A549 (cell line): Measurements from ENCODE around the gene RNF123.

ENCODE experiments used
- CBX8 ChIP-seq: fragments of 200-600 bp; sonication (generic); IDR thresholded peaks from 2 replicates; pipeline ENCODE4 v1.6.1; 2016
- CTCF ChIP-seq: fragments of >200 bp; sonication (Bioruptor Twin); formaldehyde crosslinking; IDR thresholded peaks from 3 replicates; pipeline ENCODE4 v1.5.1; 2016
- EP300 ChIP-seq, 2 experiments: fragments of >200 bp; sonication (Bioruptor Twin); formaldehyde crosslinking; IDR thresholded peaks; 2 replicates in 1 of 2; 3 replicates in 1 of 2; pipeline ENCODE4 v1.6.1; 2016 to 2017
- GATA3 ChIP-seq: IDR thresholded peaks from 2 replicates; pipeline ENCODE4 v1.6.1; 2012; ENCODE audit warnings: borderline replicate concordance
- HDAC2 ChIP-seq: fragments of 200-600 bp; sonication (generic); IDR thresholded peaks from 2 replicates; pipeline ENCODE4 v1.6.1; 2016
- JUN ChIP-seq, 2 experiments: fragments of >200 bp; sonication (Bioruptor Twin); formaldehyde crosslinking; IDR thresholded peaks; 2 replicates in 1 of 2; 3 replicates in 1 of 2; pipeline ENCODE4 v1.6.1; 2016 to 2017
- PBX3 ChIP-seq: IDR thresholded peaks from 2 replicates; pipeline ENCODE4 v1.6.1; 2012
- POLR2A ChIP-seq: IDR thresholded peaks from 2 replicates; pipeline ENCODE4 v1.6.1; 2012; ENCODE audit warnings: mild to moderate bottlenecking, low read length
- RAD21 ChIP-seq, 2 experiments: fragments of >200 bp in 1 of 2; sonication (Bioruptor Twin) in 1 of 2; formaldehyde crosslinking in 1 of 2; IDR thresholded peaks in 1 of 2; conservative IDR thresholded peaks in 1 of 2; 2 replicates in 1 of 2; 3 replicates in 1 of 2; pipeline ENCODE4 v1.6.1; 2012 to 2018; ENCODE audit warnings: inconsistent platforms in 1 of 2
- RCOR1 ChIP-seq: fragments of 150-350 bp; IDR thresholded peaks from 2 replicates; pipeline ENCODE4 v1.6.1; 2014; ENCODE audit warnings: antibody characterized with exemption, low read length, low read depth

DNA sequence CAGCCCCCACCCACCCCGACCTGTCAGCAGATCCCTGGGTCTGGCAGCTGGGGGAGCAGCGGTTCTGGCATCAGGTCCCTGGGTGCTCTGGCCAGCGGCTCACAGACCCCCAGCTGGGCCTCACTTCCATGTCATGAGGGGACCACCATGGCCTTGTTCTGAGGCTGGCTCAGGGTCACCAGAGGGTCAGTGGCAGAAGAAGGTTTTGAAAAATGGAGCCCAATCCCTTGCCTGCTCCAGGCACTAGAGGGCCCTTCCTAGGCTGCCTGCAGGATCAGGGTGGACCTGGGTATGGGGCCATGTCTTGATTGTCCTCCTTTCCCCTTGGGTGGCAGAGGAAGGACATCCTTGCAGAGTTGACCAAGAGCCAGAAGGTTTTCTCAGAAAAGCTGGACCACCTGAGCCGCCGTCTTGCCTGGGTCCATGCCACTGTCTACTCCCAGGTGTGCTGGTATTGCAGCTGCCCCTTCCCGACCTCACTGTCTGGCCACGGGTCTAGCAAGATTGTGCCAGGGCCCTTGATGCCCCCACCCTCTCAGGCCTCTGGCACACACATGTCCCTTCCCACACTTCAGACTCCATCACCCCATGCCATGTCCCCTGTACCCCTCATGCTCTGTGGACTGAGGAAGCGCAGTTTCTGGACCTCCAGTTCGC lies 17.2 kb downstream of the RNF123 start:
- TF ChIP-seq CTCF, result no peak
- TF ChIP-seq EP300 (IDR thresholded peaks at IDR 0.05), result no peak
- no peak for TF ChIP-seq PBX3
- no peak for TF ChIP-seq HDAC2
- no peak for TF ChIP-seq POLR2A
- TF ChIP-seq JUN (IDR thresholded peaks at IDR 0.05), result no peak
- no peak for TF ChIP-seq RAD21 (conservative IDR thresholded peaks at IDR 0.05 in 1 of 2, IDR thresholded peaks at IDR 0.05 in 1 of 2)
- no peak for TF ChIP-seq RCOR1
- TF ChIP-seq GATA3, result no peak
- TF ChIP-seq CBX8, result no peak
